Measurements from ENCODE around the gene B4GALT5.
"Not testable (repeated sequence)": the region's sequence is repeated elsewhere in the genome, so short reads cannot be mapped to it uniquely, and the experiment has no call there.

Gene B4GALT5

GRCh38 chr20:49656304-49656703 lies 57.4 kb downstream of the B4GALT5 start:
- no peak for DNase-seq

DNA sequence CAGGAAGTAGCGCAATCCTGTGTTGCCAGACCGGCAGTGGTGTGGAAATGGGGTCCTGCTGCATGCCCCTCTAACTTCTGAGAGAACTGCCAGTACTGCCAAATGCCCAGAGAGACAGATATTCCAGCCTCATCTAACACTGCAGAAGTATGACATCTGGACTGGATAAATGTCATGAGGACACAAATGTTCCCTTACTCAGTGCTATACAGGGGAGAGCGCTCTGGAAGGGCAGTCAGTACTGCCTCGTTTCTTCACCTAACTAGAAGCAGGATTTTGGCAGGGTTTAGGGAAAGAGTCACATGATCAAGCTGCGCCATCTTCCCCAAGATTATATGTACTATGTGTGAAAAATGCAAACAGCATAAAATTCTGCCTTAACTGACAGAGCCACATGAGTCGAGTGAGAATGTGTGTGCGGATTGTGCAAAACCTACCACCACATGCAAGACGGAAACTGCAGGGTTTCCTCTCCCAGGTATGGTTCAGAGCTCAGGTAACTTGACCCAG lies 59.7 kb downstream of the B4GALT5 start:
- no peak for DNase-seq

DNA sequence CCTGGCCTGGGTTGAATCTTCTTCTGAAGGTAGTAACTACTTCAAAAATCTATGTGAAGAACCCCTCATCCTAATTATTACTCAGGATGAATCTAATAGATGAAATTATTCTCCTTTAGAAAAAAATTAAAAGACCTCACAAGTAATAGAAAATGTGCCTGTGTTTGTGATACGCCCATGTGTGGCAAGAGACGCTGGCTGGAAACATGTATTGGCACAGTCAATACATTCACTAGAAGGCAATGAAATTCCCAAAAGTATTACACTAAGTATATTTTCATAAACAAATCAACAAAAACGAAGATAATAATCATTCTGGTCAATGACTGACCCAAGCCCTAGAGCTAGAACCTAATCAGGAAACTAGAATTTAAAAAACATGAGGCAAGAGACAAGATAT lies 64.0 kb downstream of the B4GALT5 start:
- DNase-seq = no peak

GRCh38 chr20:49647550-49647949 lies 66.1 kb downstream of the B4GALT5 start:
- DNase-seq = no peak

DNA sequence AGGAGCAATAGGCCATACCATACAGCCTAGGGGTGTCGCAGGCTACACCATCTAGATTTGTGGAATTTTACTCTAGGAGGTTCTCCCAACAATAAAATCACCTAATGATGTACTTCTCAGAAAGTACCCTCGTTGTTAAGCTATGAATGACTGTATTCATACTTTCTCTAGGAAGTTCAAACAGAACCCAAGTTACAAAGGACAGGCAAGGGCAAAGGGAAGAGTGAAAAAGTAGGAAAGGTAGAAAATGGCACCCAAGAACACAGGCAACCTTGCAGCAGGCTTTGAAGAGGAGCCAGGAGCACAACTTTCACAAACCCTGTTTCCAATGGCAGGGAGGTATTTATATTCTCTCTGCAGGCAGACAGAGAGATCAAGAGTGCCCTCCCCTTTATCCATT lies 67.2 kb downstream of the B4GALT5 start:
- DNase-seq = no peak

DNA sequence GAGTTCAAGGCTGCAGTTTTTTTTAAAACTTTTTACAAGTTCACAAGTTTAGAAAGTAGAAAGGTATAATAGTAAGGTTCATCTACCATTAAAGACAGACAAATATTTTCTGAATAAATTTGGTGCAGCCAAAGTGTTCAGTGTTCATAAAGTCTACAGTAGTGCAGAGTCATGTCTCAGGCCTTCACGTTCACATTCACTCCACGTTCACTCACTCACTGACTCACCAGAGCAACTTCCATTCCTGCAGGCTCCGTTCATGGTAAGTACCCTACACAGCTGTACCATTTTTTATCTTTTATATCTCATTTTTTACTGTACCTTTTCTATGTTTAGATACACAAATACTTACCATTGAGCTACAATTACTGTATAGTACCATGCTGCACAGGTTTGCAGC lies 67.6 kb downstream of the B4GALT5 start:
- no peak for DNase-seq

DNA sequence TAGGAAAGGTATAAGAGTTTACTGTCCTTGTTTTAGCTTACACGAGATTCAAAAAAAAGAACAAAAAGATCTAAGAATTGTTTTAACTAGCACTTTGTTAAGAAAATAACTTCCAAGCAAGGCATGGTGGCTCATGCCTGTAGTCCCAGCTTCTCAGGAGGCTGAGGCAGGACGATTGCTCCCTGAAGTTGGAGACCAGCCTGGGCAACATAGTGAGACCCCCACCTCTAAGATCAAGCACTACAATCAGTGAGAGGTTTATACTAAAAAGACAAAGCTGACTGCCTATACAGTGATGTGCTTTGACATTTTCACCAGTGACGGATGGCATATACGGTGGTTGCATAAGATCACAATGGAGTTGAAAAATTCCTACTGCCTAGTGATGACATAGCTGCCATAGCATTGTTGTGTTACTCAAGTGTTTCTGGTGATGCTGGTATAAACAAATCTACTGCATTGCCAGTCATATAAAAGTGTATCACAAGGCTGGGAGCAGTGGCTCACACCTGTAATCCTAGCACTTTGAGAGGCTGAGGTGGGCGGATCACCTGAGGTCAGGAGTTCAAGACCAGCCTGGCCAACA lies 68.6 kb downstream of the B4GALT5 start:
- no peak for DNase-seq

DNA sequence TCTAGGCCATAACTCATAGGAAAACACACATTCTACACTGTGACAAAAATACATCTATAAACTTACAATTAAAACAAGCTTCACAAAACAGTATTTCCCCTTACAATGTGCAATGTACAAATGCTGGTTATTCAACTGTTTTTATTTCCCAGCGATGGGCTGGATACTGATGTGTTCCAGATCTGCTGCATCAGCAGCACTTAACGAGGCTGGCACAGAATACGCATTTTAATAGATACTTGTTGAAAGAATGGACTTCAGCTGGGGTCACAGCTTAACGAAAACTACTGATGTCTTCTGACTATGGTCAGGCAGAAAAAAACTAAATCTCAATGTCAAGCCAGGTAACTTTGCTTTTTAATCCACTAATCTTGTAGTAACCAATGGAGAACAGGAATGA lies 70.9 kb downstream of the B4GALT5 start:
- DNase-seq = no peak

GRCh38 chr20:49641683-49642656 lies 71.7 kb downstream of the B4GALT5 start:
- DNase-seq = no peak

GRCh38 chr20:49637046-49637637 lies 76.5 kb downstream of the B4GALT5 start:
- no peak for DNase-seq

DNA sequence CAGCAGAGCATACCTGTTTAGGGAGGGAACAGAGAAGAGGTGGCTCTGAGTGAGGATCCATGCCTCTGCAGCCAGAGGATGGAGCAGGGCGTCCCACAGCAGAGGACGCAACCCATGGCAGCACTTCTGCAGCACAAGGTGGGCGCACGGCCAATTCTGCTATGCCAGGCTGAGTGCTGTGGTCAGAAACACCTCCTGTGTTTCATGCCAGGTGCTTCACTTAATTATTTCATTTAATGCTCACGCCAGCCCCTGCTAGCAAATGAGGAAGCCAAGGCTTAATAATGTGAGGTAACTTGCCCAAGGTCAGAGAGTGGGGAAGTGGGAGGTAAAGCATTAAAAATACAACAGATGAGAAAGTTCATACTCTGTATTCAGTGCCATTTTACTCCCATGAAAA lies 77.2 kb downstream of the B4GALT5 start:
- DNase-seq = no peak

- no peak for DNase-seq
Observed at GRCh38 chr20:49635866-49636265, 77.8 kb downstream of the B4GALT5 start.

GRCh38 chr20:49635166-49635565 lies 78.5 kb downstream of the B4GALT5 start:
- no peak for DNase-seq

GRCh38 chr20:49634116-49634515 lies 79.6 kb downstream of the B4GALT5 start:
- no peak for DNase-seq

GRCh38 chr20:49633643-49634042 lies 80.0 kb downstream of the B4GALT5 start:
- no peak for DNase-seq

GRCh38 chr20:49633023-49633422 lies 80.7 kb downstream of the B4GALT5 start:
- DNase-seq = no peak

DNA sequence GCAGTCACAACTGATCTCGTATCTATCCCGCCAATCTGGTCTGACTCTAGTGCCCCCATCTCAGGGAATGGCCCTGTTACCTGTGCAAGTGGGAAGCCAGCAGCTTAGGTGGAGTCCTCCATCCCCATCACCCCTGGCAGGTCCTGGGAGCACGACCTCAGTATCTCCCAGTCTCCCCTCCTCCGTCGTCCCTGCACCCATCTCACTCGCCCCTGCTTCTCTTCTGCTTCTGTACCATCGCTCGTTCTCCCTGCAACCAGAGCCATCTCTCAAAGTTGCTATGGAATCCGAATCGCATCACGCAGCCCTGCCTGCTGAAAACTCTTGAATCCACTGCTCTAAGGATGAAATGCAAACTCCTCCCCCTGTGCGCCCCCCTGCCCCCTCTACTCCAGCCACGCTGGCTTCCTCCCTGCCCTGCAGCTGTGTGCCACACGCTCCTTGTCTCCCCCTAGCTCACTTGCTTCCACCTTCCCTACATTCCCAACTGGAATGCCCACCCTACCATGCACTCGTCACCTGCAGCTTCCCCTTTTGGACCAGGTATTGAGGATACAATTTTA lies 81.7 kb downstream of the B4GALT5 start:
- DNase-seq = no peak

GRCh38 chr20:49631061-49631716 lies 82.5 kb downstream of the B4GALT5 start:
- no peak for DNase-seq

- no peak for DNase-seq
Observed at GRCh38 chr20:49630396-49630951, 83.2 kb downstream of the B4GALT5 start.

- DNase-seq = no peak
Observed at GRCh38 chr20:49629606-49630005, 84.1 kb downstream of the B4GALT5 start.

DNA sequence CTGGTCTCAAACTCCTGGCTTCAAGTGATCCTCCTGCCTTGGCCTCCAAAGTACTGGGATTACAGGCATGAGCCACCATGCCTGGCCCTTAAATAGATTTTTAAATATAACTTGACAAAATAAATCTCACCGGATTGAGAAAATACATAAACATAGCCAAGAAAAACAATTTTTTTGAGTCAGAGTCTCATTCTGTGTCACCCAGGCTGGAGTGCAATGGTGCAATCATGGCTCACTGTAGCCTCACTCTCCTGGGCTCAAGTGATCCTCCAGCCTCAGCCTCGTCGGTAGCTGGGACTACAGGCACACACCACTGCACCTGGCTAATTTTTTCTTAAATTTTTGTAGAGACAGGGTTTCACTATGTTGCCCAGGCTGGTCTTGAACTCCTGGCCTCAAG lies 85.4 kb downstream of the B4GALT5 start:
- DNase-seq = not testable (repeated sequence)

GRCh38 chr20:49627329-49627761 lies 86.3 kb downstream of the B4GALT5 start:
- DNase-seq = no peak
